ENCODE data around the gene CYP39A1. TPM values are rescaled to one million over a fixed set of nuclear protein-coding genes. Genes with fewer than 3 reads are reported as not detected.

Gene CYP39A1
- total and polyA plus RNA-seq, 9 donors, result 9.0 to 22.9 (median 15.0) TPM

- intact Hi-C loops (cut with DNase I), result no loop called here
- TF ChIP-seq POLR2A (IDR thresholded peaks at IDR 0.05) (no peak), CTCF (IDR thresholded peaks at IDR 0.05) (no peak), EP300 (IDR thresholded peaks at IDR 0.05) (no peak)
- H3K36me3 ChIP-seq, result no peaks in the 10 kb centered on the region
- DNase-seq, result no peak
- H3K4me3 ChIP-seq, result no peak overlapping the region
- peaks cover 5% of the 10 kb centered on the region for H3K4me1 ChIP-seq (ENCODE audit: insufficient read depth)
- H3K27me3 ChIP-seq, result no peaks in the 10 kb centered on the region
- H3K9me3 ChIP-seq, result no peaks in the 10 kb centered on the region
- no peak overlapping the region for H3K27ac ChIP-seq
These were observed 71.0 kb downstream of the CYP39A1 start for GRCh38 chr6:46581459-46582177.

GRCh38 chr6:46575530-46575929 is 77.1 kb downstream of the CYP39A1 start:
- TF ChIP-seq POLR2A (IDR thresholded peaks at IDR 0.05), result no peak
- TF ChIP-seq EP300 (IDR thresholded peaks at IDR 0.05), result no peak
- TF ChIP-seq CTCF (IDR thresholded peaks at IDR 0.05), result no peak
- Histone ChIP-seq H3K27me3 (no peaks in the 10 kb centered on the region), H3K36me3 (no peaks in the 10 kb centered on the region), H3K9me3 (no peaks in the 10 kb centered on the region), H3K27ac (no peak overlapping the region), H3K4me3 (no peak overlapping the region), H3K4me1 (ENCODE audit: insufficient read depth) (no peaks in the 10 kb centered on the region)
- DNase-seq, result no peak
- WGBS, 3 donors, result 88 to 94% (median 94%) methylated on average over 3 of the region's 3 CpGs
- intact Hi-C loops (cut with DNase I), result no loop called here

- TF ChIP-seq CTCF (IDR thresholded peaks at IDR 0.05) (no peak), POLR2A (IDR thresholded peaks at IDR 0.05) (no peak), EP300 (IDR thresholded peaks at IDR 0.05) (no peak)
- WGBS, 3 donors, result 49 to 50% (median 50%) methylated on average over 2 of the region's 2 CpGs
- no peak overlapping the region for H3K4me3 ChIP-seq
- H3K4me1 ChIP-seq (ENCODE audit: insufficient read depth), result no peaks in the 10 kb centered on the region
- H3K27me3 ChIP-seq, result no peaks in the 10 kb centered on the region
- H3K27ac ChIP-seq, result no peak overlapping the region
- no peaks in the 10 kb centered on the region for H3K9me3 ChIP-seq
- no peaks in the 10 kb centered on the region for H3K36me3 ChIP-seq
- intact Hi-C loops (cut with DNase I), result no loop called here
- DNase-seq, result no peak
These were observed 79.5 kb downstream of the CYP39A1 start for GRCh38 chr6:46573140-46573539.

GRCh38 chr6:46565531-46565930 is 87.1 kb downstream of the CYP39A1 start:
- TF ChIP-seq CTCF (IDR thresholded peaks at IDR 0.05), result no peak
- TF ChIP-seq EP300 (IDR thresholded peaks at IDR 0.05), result no peak
- TF ChIP-seq POLR2A (IDR thresholded peaks at IDR 0.05), result no peak
- 73 to 86% (median 74%) methylated on average over 3 of the region's 3 CpGs for WGBS, 3 donors
- Histone ChIP-seq H3K9me3 (no peaks in the 10 kb centered on the region), H3K36me3 (no peaks in the 10 kb centered on the region), H3K4me3 (no peak overlapping the region), H3K27me3 (peaks cover 3% of the 10 kb centered on the region), H3K27ac (no peak overlapping the region), H3K4me1 (ENCODE audit: insufficient read depth) (no peaks in the 10 kb centered on the region)
- intact Hi-C loops (cut with DNase I), result no loop called here
- DNase-seq, result no peak
